ENCODE results near the gene TUBB1. TPM values are rescaled to one million over a fixed set of nuclear protein-coding genes. Genes with fewer than 3 reads are reported as not detected.

Gene TUBB1
- polyA plus RNA-seq, 1 donor (not counting 4 experiments of a cell fraction or from before 2014, with no cell fraction given), result 0.03 TPM

DNA sequence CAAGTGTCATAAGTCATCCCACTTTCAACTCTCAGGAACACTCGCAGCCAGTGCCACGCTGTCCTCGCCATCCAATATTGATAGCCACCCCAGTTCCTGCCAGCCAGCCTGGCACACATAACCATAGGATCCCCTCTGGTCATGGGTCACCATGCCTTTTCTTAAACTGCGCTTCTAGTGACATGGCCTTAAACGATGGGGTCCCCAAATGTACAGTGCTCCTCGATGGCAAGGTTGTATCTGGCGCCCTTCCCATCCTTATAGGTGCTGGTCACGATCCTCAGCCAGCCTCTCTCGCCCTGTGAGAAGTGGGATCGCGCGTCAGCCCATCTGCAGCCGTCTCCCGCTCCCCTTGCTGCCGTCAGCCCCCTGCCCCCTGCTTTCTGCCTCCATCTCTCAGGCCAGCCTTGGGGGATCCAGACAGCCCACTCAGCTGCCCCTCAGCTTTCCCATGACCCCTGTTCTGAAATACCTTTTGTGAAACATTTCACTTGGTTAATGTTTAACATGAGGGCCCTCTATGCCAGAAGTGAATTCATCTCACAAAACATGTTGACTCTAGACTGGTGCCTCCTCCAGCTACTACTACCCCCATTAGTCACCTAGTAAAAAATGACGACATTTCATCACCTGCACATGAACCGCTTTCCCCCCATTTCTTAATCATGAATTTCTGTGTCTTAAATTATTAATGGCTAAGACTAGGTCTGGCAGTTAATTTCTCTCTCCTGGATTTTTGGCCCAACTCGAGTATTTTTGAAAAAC, 23.6 kb upstream of the TUBB1 start:
- Histone ChIP-seq H3K4me1 (ENCODE audit: control insufficient read depth, extremely low read depth, insufficient read depth, low read length) (no peaks in the 10 kb centered on the region), H3K9ac (ENCODE audit: control insufficient read depth, extremely low read depth, insufficient read depth, low read length) (no peak overlapping the region), H3K4me3 (ENCODE audit: control insufficient read depth in 2 of 3, extremely low read depth in 1 of 3, insufficient read depth in 2 of 3, low read depth in 1 of 3, low read length in 3 of 3) (no peak overlapping the region), H3K27ac (ENCODE audit: control insufficient read depth, insufficient read depth, low read length) (no peak overlapping the region), H3K27me3 (ENCODE audit: control insufficient read depth, extremely low read depth, insufficient read depth, low read length) (no peaks in the 10 kb centered on the region), H4K20me1 (ENCODE audit: control insufficient read depth, extremely low read depth, insufficient read depth, low read length) (no peaks in the 10 kb centered on the region), H3K4me2 (ENCODE audit: control insufficient read depth, extremely low read depth, insufficient read depth, low read depth, low read length) (no peak overlapping the region), H3K9me3 (ENCODE audit: control insufficient read depth, low read depth, low read length) (no peaks in the 10 kb centered on the region), H2AFZ (ENCODE audit: control insufficient read depth, low read length) (no peak overlapping the region), H3K36me3 (ENCODE audit: control insufficient read depth in 2 of 2, extremely low read depth in 1 of 2, insufficient read depth in 2 of 2, low read length in 2 of 2) (peaks cover 35 to 36% of the 10 kb centered on the region in 2 experiments), H3K79me2 (ENCODE audit: control insufficient read depth, insufficient read depth, low read length) (no peaks in the 10 kb centered on the region), H3K9me1 (ENCODE audit: control insufficient read depth, extremely low read depth, insufficient read depth, low read length) (no peaks in the 10 kb centered on the region)
- DNase-seq (ENCODE audit: low read depth, low spot score) (no peak), FAIRE-seq (no peak)
- TF ChIP-seq, protein P1, sequence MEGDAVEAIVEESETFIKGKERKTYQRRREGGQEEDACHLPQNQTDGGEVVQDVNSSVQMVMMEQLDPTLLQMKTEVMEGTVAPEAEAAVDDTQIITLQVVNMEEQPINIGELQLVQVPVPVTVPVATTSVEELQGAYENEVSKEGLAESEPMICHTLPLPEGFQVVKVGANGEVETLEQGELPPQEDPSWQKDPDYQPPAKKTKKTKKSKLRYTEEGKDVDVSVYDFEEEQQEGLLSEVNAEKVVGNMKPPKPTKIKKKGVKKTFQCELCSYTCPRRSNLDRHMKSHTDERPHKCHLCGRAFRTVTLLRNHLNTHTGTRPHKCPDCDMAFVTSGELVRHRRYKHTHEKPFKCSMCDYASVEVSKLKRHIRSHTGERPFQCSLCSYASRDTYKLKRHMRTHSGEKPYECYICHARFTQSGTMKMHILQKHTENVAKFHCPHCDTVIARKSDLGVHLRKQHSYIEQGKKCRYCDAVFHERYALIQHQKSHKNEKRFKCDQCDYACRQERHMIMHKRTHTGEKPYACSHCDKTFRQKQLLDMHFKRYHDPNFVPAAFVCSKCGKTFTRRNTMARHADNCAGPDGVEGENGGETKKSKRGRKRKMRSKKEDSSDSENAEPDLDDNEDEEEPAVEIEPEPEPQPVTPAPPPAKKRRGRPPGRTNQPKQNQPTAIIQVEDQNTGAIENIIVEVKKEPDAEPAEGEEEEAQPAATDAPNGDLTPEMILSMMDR (optimal IDR thresholded peaks at IDR 0.05 in 1 of 3, IDR thresholded peaks at IDR 0.05 in 1 of 3, conservative IDR thresholded peaks at IDR 0.05 in 1 of 3; ENCODE audit: extremely low read depth in 1 of 3, insufficient read depth in 2 of 3, low read length in 3 of 3), result no peak
- no peak for TF ChIP-seq EZH2 (IDR thresholded peaks at IDR 0.05; ENCODE audit: low read length)
- dilution Hi-C loops (cut with MboI; ENCODE audit: extremely low pct_ligation_motif_present, low sequenced_read_pairs), result no loop called here

DNA sequence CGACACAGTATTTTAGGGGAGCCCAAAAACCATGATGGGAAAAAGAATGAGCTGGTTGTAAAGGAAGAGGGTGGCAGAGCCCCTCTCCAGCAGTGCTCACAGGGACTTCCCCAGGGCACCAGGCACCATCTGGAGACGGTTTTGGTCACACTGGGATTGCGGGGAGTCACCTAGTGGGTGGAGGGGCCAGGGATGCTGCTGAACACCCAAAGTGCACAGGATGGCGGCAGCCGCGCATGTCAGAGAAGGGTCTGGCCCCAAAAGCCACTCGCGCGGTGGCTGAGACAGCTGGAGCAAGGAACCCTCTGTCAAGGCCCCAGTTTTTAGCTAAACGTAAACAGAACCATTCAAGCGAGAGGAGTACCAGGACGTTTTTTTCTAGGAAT, 23.0 kb upstream of the TUBB1 start:
- dilution Hi-C loops (cut with MboI; ENCODE audit: extremely low pct_ligation_motif_present, low sequenced_read_pairs), result no loop called here
- Histone ChIP-seq H3K4me3 (ENCODE audit: control insufficient read depth in 2 of 3, extremely low read depth in 1 of 3, insufficient read depth in 2 of 3, low read depth in 1 of 3, low read length in 3 of 3) (no peak overlapping the region), H3K36me3 (ENCODE audit: control insufficient read depth in 2 of 2, extremely low read depth in 1 of 2, insufficient read depth in 2 of 2, low read length in 2 of 2) (peaks cover 30 to 33% of the 10 kb centered on the region in 2 experiments), H3K9me1 (ENCODE audit: control insufficient read depth, extremely low read depth, insufficient read depth, low read length) (no peaks in the 10 kb centered on the region), H3K9me3 (ENCODE audit: control insufficient read depth, low read depth, low read length) (no peaks in the 10 kb centered on the region), H3K9ac (ENCODE audit: control insufficient read depth, extremely low read depth, insufficient read depth, low read length) (no peak overlapping the region), H4K20me1 (ENCODE audit: control insufficient read depth, extremely low read depth, insufficient read depth, low read length) (no peaks in the 10 kb centered on the region), H3K27me3 (ENCODE audit: control insufficient read depth, extremely low read depth, insufficient read depth, low read length) (no peaks in the 10 kb centered on the region), H3K4me2 (ENCODE audit: control insufficient read depth, extremely low read depth, insufficient read depth, low read depth, low read length) (no peak overlapping the region), H3K4me1 (ENCODE audit: control insufficient read depth, extremely low read depth, insufficient read depth, low read length) (no peaks in the 10 kb centered on the region), H3K27ac (ENCODE audit: control insufficient read depth, insufficient read depth, low read length) (no peak overlapping the region), H2AFZ (ENCODE audit: control insufficient read depth, low read length) (no peak overlapping the region), H3K79me2 (ENCODE audit: control insufficient read depth, insufficient read depth, low read length) (no peaks in the 10 kb centered on the region)
- no peak for FAIRE-seq
- no peak for DNase-seq (ENCODE audit: low read depth, low spot score)
- TF ChIP-seq EZH2 (IDR thresholded peaks at IDR 0.05; ENCODE audit: low read length), result no peak
- TF ChIP-seq, protein P1 (optimal IDR thresholded peaks at IDR 0.05 in 1 of 3, IDR thresholded peaks at IDR 0.05 in 1 of 3, conservative IDR thresholded peaks at IDR 0.05 in 1 of 3; ENCODE audit: extremely low read depth in 1 of 3, insufficient read depth in 2 of 3, low read length in 3 of 3), result no peak

Data from keratinocyte (primary cell).